Astrocyte of the spinal cord (primary cell): ENCODE results near the gene MYCBP.
A peak's percentile ranks its signal among the peaks of the same experiment; 100 is the strongest.

Source experiments
- DNase-seq: peaks from one replicate; pipeline ENCODE4 v3.0.0; 2011; ENCODE audit warnings: low read depth, low spot score
- H3K4me3 ChIP-seq: 2 replicates; pipeline ENCODE4 v1.5.1; 2011; ENCODE audit warnings: low read depth, mild to moderate bottlenecking, low read length, moderate library complexity
- in situ Hi-C: cut with HindIII; loops from 2 replicates; pipeline ENCODE4 v1.10.0; 2017; ENCODE audit warnings: low sequenced_read_pairs
- TF ChIP-seq, protein P1 (sequence below): IDR thresholded peaks from 2 replicates; pipeline ENCODE4 v1.5.1; 2012; ENCODE audit warnings: low read depth, mild to moderate bottlenecking, low read length, inconsistent platforms

MYCBP gene

GRCh38 chr1:38908821-38909220, 35.7 kb upstream of the MYCBP start:
- H3K4me3 ChIP-seq, result no peak overlapping the region
- DNase-seq, result no peak
- in situ Hi-C loops, result no loop called here
- TF ChIP-seq, protein P1, sequence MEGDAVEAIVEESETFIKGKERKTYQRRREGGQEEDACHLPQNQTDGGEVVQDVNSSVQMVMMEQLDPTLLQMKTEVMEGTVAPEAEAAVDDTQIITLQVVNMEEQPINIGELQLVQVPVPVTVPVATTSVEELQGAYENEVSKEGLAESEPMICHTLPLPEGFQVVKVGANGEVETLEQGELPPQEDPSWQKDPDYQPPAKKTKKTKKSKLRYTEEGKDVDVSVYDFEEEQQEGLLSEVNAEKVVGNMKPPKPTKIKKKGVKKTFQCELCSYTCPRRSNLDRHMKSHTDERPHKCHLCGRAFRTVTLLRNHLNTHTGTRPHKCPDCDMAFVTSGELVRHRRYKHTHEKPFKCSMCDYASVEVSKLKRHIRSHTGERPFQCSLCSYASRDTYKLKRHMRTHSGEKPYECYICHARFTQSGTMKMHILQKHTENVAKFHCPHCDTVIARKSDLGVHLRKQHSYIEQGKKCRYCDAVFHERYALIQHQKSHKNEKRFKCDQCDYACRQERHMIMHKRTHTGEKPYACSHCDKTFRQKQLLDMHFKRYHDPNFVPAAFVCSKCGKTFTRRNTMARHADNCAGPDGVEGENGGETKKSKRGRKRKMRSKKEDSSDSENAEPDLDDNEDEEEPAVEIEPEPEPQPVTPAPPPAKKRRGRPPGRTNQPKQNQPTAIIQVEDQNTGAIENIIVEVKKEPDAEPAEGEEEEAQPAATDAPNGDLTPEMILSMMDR, result no peak

DNA sequence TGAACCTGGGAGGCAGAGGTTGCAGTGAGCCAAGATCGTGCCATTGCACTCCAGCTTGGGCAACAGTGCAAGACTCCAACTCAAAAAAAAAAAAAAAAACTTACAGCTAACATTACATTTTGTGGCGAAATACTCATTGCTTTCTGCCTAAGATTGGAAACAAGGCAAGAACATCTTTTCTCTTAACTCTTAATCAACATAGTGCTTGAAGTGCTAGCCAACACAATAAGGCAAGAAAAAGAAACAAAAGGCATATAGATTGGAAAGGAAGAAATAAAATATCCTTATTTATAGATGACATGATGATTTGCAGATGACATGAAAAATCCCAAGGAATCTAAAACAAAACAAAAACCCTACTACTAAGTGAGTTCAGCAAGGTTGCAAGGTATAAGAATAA, 32.8 kb upstream of the MYCBP start:
- TF ChIP-seq, protein P1, result no peak
- no peak overlapping the region for H3K4me3 ChIP-seq
- in situ Hi-C loops, result no loop called here
- DNase-seq, result no peak

DNA sequence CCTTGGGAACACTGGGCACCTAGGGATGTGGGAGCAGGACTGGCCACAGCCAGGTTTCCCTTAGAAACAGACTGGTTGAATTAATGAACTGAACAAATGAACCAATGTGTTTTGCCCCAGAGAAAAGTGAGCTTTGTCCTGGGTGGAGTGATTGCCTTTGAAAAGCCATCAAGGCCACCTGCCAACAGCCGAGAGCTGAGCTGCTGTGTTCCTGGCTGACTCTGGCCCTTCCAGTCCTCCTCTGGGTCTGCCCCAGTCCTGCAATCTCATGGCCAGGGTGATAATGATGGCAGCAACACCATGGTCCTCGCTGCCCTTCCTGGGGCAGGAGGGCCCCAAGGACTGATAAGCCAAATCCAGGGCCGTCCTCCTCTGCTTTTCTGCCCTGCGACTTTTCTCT, 26.4 kb upstream of the MYCBP start:
- no peak for DNase-seq
- in situ Hi-C loops, result no loop called here
- TF ChIP-seq, protein P1, result no peak
- H3K4me3 ChIP-seq, result no peak overlapping the region

- TF ChIP-seq, protein P1, result no peak
- DNase-seq, result no peak
- no peak overlapping the region for H3K4me3 ChIP-seq
- in situ Hi-C loops, result no loop called here
Measured at GRCh38 chr1:38898653-38899230, 25.6 kb upstream of the MYCBP start.

- DNase-seq, result no peak
- H3K4me3 ChIP-seq, result no peak overlapping the region
- TF ChIP-seq, protein P1, result no peak
- in situ Hi-C loops, result no loop called here
Measured at GRCh38 chr1:38896169-38896568, 23.0 kb upstream of the MYCBP start.

- no peak overlapping the region for H3K4me3 ChIP-seq
- DNase-seq, result no peak
- in situ Hi-C loops, result no loop called here
- TF ChIP-seq, protein P1, result no peak
Measured at GRCh38 chr1:38892976-38893375, 19.8 kb upstream of the MYCBP start.

- in situ Hi-C loops, result no loop called here
- H3K4me3 ChIP-seq, result no peak overlapping the region
- DNase-seq, result no peak
- TF ChIP-seq, protein P1, result peak; percentile 22
Measured at GRCh38 chr1:38891753-38892152, 18.6 kb upstream of the MYCBP start.
